Kidney capillary endothelial cell (primary cell): ENCODE data around the gene ADK.

Experiments used
- DNase-seq: peaks from one replicate; pipeline ENCODE4 v3.0.0-alpha.2; 2018; ENCODE audit warnings: low spot score

Gene ADK

GRCh38 chr10:74746813-74747212 is 595.8 kb downstream of the ADK start:
- DNase-seq: no peak

- no peak for DNase-seq
These were observed 597.5 kb downstream of the ADK start for GRCh38 chr10:74748468-74749031.

GRCh38 chr10:74750848-74751274 is 599.8 kb downstream of the ADK start:
- DNase-seq: no peak

GRCh38 chr10:74752371-74753040 is 601.5 kb downstream of the ADK start:
- no peak for DNase-seq

- no peak for DNase-seq
These were observed 602.6 kb downstream of the ADK start for GRCh38 chr10:74753442-74754211.

- DNase-seq: no peak
These were observed 603.4 kb downstream of the ADK start for GRCh38 chr10:74754381-74754821.

- DNase-seq: no peak
These were observed 604.3 kb downstream of the ADK start for GRCh38 chr10:74755273-74755672.
